Measurements from ENCODE around the gene SLC50A1. TPM values are rescaled to one million over a fixed set of nuclear protein-coding genes. Genes with fewer than 3 reads are reported as not detected.

Gene SLC50A1
- total RNA-seq, 1 donor from 2014 or later, result 11.8 TPM

DNA sequence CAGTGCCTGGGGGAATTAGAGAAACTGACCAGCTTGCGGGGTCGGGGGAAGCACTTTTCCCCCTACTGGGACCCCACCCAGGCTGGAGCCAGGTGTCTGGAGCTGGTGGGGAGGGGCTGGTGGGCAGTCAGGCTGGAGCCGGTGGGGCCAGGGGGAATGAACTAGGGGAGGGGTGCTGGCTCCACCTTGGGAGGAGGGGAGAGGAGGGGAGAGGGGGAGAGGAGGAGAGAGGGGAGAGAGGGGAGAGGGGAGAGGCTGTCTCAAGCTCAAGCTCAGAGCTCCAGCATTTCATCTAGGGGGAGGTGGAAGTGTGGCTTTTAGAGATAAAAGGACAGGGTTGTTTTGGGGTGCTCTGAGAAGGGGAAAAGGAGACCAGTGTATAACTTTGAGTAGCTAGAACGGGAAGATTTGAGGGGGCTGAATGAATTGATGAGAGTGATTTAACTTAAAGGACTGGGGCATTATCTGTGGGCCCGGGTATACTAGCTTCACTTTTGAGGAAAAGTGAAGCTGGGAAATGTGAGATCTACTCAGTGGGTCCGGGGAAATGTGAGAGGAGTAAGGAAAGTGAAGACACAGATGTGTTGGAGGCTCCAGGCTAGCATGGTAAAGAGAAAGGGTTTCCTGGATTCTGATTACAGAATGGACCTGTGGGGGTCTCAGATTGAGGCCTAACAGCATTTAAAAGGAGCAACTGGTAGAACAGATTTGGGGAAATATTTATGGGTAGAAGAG lies 5.2 kb upstream of the SLC50A1 start:
- TF ChIP-seq POLR2AphosphoS5 (IDR thresholded peaks at IDR 0.05; ENCODE audit: insufficient read depth in 1 of 2, low read depth in 1 of 2) (no peak), POLR2A (IDR thresholded peaks at IDR 0.05) (no peak)
- TF ChIP-seq, protein P1, sequence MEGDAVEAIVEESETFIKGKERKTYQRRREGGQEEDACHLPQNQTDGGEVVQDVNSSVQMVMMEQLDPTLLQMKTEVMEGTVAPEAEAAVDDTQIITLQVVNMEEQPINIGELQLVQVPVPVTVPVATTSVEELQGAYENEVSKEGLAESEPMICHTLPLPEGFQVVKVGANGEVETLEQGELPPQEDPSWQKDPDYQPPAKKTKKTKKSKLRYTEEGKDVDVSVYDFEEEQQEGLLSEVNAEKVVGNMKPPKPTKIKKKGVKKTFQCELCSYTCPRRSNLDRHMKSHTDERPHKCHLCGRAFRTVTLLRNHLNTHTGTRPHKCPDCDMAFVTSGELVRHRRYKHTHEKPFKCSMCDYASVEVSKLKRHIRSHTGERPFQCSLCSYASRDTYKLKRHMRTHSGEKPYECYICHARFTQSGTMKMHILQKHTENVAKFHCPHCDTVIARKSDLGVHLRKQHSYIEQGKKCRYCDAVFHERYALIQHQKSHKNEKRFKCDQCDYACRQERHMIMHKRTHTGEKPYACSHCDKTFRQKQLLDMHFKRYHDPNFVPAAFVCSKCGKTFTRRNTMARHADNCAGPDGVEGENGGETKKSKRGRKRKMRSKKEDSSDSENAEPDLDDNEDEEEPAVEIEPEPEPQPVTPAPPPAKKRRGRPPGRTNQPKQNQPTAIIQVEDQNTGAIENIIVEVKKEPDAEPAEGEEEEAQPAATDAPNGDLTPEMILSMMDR (IDR thresholded peaks at IDR 0.05), result no peak
- no peak for DNase-seq (ENCODE audit: extremely low spot score in 2 of 2)
- H3K36me3 ChIP-seq, result peaks cover 0 to 33% of the 10 kb centered on the region in 2 donors
- intact Hi-C loops (cut with DNase I), result loop anchor here (5.0 kb wide), 1 partner anchor 38 kb away; no protein-coding TSS in a partner anchor
- peaks cover 91% of the 10 kb centered on the region for H3K4me1 ChIP-seq
- no peaks in the 10 kb centered on the region for H3K27me3 ChIP-seq
- H3K9me3 ChIP-seq, result no peaks in the 10 kb centered on the region
- H3K4me3 ChIP-seq, result peak overlapping the region; percentile 78 to 88
- H3K27ac ChIP-seq, result peak overlapping the region; percentile 92

- peaks cover 0 to 33% of the 10 kb centered on the region in 2 donors for H3K36me3 ChIP-seq
- H3K9me3 ChIP-seq, result no peaks in the 10 kb centered on the region
- peak overlapping the region; percentile 92 for H3K27ac ChIP-seq
- TF ChIP-seq POLR2AphosphoS5 (IDR thresholded peaks at IDR 0.05; ENCODE audit: insufficient read depth in 1 of 2, low read depth in 1 of 2) (no peak), POLR2A (IDR thresholded peaks at IDR 0.05) (no peak)
- TF ChIP-seq, protein P1 (IDR thresholded peaks at IDR 0.05), result no peak
- peaks cover 84% of the 10 kb centered on the region for H3K4me1 ChIP-seq
- DNase-seq (ENCODE audit: extremely low spot score in 2 of 2), result no peak
- intact Hi-C loops (cut with DNase I), result loop anchor here (5.0 kb wide), 1 partner anchor 39 kb away; no protein-coding TSS in a partner anchor
- no peaks in the 10 kb centered on the region for H3K27me3 ChIP-seq
- H3K4me3 ChIP-seq, result no peak overlapping the region
These were observed 4.4 kb upstream of the SLC50A1 start for GRCh38 chr1:155131285-155131684.

GRCh38 chr1:155131856-155132255 lies 3.8 kb upstream of the SLC50A1 start:
- Histone ChIP-seq H3K4me1 (peaks cover 84% of the 10 kb centered on the region), H3K4me3 (no peak overlapping the region), H3K27me3 (no peaks in the 10 kb centered on the region), H3K9me3 (no peaks in the 10 kb centered on the region), H3K27ac (peak overlapping the region; percentile 92), H3K36me3 (peaks cover 0 to 33% of the 10 kb centered on the region in 2 donors)
- intact Hi-C loops (cut with DNase I), result loop anchor here (5.0 kb wide), 1 partner anchor 40 kb away; no protein-coding TSS in a partner anchor
- no peak for DNase-seq (ENCODE audit: extremely low spot score in 2 of 2)
- TF ChIP-seq, protein P1 (IDR thresholded peaks at IDR 0.05), result no peak
- TF ChIP-seq POLR2A (IDR thresholded peaks at IDR 0.05) (no peak), POLR2AphosphoS5 (IDR thresholded peaks at IDR 0.05; ENCODE audit: insufficient read depth in 1 of 2, low read depth in 1 of 2) (no peak)

DNA sequence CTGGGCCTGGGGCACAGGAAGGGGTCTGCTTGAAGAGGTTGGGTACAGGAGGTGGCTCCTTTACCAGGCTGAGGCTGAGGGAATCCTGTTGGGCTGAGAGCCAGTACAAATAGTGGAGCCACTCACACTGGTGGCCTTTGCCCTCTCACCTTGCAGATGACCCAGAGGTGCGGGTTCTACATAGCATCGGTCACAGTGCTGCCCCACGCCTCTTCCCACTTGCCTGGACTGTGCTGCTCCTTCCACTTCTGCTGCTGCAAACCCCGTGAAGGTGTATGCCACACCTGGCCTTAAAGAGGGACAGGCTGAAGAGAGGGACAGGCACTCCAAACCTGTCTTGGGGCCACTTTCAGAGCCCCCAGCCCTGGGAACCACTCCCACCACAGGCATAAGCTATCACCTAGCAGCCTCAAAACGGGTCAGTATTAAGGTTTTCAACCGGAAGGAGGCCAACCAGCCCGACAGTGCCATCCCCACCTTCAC lies 1.8 kb upstream of the SLC50A1 start:
- peak overlapping the region; percentile 97 for H3K27ac ChIP-seq
- H3K36me3 ChIP-seq, result peaks cover 0 to 33% of the 10 kb centered on the region in 2 donors
- no peak overlapping the region for H3K4me3 ChIP-seq
- H3K9me3 ChIP-seq, result no peaks in the 10 kb centered on the region
- intact Hi-C loops (cut with DNase I), result loop anchor here (5.0 kb wide), 1 partner anchor 42 kb away; no protein-coding TSS in a partner anchor
- no peaks in the 10 kb centered on the region for H3K27me3 ChIP-seq
- no peak for DNase-seq (ENCODE audit: extremely low spot score in 2 of 2)
- no peak for TF ChIP-seq POLR2AphosphoS5 (IDR thresholded peaks at IDR 0.05; ENCODE audit: insufficient read depth in 1 of 2, low read depth in 1 of 2)
- peaks cover 82% of the 10 kb centered on the region for H3K4me1 ChIP-seq

DNA sequence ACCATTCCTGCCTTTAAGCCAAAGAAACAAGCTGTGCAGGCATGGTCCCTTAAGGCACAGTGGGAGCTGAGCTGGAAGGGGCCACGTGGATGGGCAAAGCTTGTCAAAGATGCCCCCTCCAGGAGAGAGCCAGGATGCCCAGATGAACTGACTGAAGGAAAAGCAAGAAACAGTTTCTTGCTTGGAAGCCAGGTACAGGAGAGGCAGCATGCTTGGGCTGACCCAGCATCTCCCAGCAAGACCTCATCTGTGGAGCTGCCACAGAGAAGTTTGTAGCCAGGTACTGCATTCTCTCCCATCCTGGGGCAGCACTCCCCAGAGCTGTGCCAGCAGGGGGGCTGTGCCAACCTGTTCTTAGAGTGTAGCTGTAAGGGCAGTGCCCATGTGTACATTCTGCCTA lies 1.3 kb upstream of the SLC50A1 start:
- Histone ChIP-seq H3K27ac (peak overlapping the region; percentile 97), H3K27me3 (no peaks in the 10 kb centered on the region), H3K36me3 (peaks cover 0 to 33% of the 10 kb centered on the region in 2 donors), H3K4me3 (peak overlapping the region in 1 of 2 donors; percentile 90), H3K4me1 (peaks cover 82% of the 10 kb centered on the region), H3K9me3 (no peaks in the 10 kb centered on the region)
- TF ChIP-seq POLR2AphosphoS5 (IDR thresholded peaks at IDR 0.05; ENCODE audit: insufficient read depth in 1 of 2, low read depth in 1 of 2) (no peak), POLR2A (IDR thresholded peaks at IDR 0.05) (no peak)
- TF ChIP-seq, protein P1 (IDR thresholded peaks at IDR 0.05), result no peak
- no peak for DNase-seq (ENCODE audit: extremely low spot score in 2 of 2)
- intact Hi-C loops (cut with DNase I), result loop anchor here (5.0 kb wide), 1 partner anchor 42 kb away; no protein-coding TSS in a partner anchor
